ENCODE measurements around the gene NTRK2.

The NTRK2 gene

GRCh38 chr9:84815554-84815953 lies 146.0 kb downstream of the NTRK2 start:
- no peak for DNase-seq (ENCODE audit: low read depth in 1 of 2, low spot score in 1 of 2)

- DNase-seq (ENCODE audit: low read depth in 1 of 2, low spot score in 1 of 2) = no peak
Observed at GRCh38 chr9:84817038-84817437, 147.5 kb downstream of the NTRK2 start.

- DNase-seq (ENCODE audit: low read depth in 1 of 2, low spot score in 1 of 2) = no peak
Observed at GRCh38 chr9:84818791-84819190, 149.3 kb downstream of the NTRK2 start.

GRCh38 chr9:84819491-84819991 lies 150.0 kb downstream of the NTRK2 start:
- DNase-seq (ENCODE audit: low read depth in 1 of 2, low spot score in 1 of 2) = no peak

GRCh38 chr9:84821431-84821830 lies 151.9 kb downstream of the NTRK2 start:
- no peak for DNase-seq (ENCODE audit: low read depth in 1 of 2, low spot score in 1 of 2)

- DNase-seq (ENCODE audit: low read depth in 1 of 2, low spot score in 1 of 2) = no peak
Observed at GRCh38 chr9:84822589-84823233, 153.2 kb downstream of the NTRK2 start.

GRCh38 chr9:84823421-84824271 lies 154.1 kb downstream of the NTRK2 start:
- DNase-seq (ENCODE audit: low read depth in 1 of 2, low spot score in 1 of 2) = no peak

GRCh38 chr9:84827216-84827765 lies 157.8 kb downstream of the NTRK2 start:
- DNase-seq (ENCODE audit: low read depth in 1 of 2, low spot score in 1 of 2) = no peak

GRCh38 chr9:84828046-84828445 lies 158.5 kb downstream of the NTRK2 start:
- no peak for DNase-seq (ENCODE audit: low read depth in 1 of 2, low spot score in 1 of 2)

GRCh38 chr9:84829471-84829870 lies 159.9 kb downstream of the NTRK2 start:
- no peak for DNase-seq (ENCODE audit: low read depth in 1 of 2, low spot score in 1 of 2)

GRCh38 chr9:84829997-84830696 lies 160.6 kb downstream of the NTRK2 start:
- no peak for DNase-seq (ENCODE audit: low read depth in 1 of 2, low spot score in 1 of 2)

GRCh38 chr9:84831377-84831776 lies 161.8 kb downstream of the NTRK2 start:
- DNase-seq (ENCODE audit: low read depth in 1 of 2, low spot score in 1 of 2) = no peak

- DNase-seq (ENCODE audit: low read depth in 1 of 2, low spot score in 1 of 2) = no peak
Observed at GRCh38 chr9:84832453-84832852, 162.9 kb downstream of the NTRK2 start.

- no peak for DNase-seq (ENCODE audit: low read depth in 1 of 2, low spot score in 1 of 2)
Observed at GRCh38 chr9:84834426-84834825, 164.9 kb downstream of the NTRK2 start.

GRCh38 chr9:84835745-84836144 lies 166.2 kb downstream of the NTRK2 start:
- no peak for DNase-seq (ENCODE audit: low read depth in 1 of 2, low spot score in 1 of 2)

GRCh38 chr9:84838879-84839278 lies 169.3 kb downstream of the NTRK2 start:
- DNase-seq (ENCODE audit: low read depth in 1 of 2, low spot score in 1 of 2) = no peak

GRCh38 chr9:84839541-84839940 lies 170.0 kb downstream of the NTRK2 start:
- DNase-seq (ENCODE audit: low read depth in 1 of 2, low spot score in 1 of 2) = no peak

- DNase-seq (ENCODE audit: low read depth in 1 of 2, low spot score in 1 of 2) = no peak
Observed at GRCh38 chr9:84841931-84842330, 172.4 kb downstream of the NTRK2 start.

GRCh38 chr9:84843175-84843824 lies 173.8 kb downstream of the NTRK2 start:
- no peak for DNase-seq (ENCODE audit: low read depth in 1 of 2, low spot score in 1 of 2)

- DNase-seq (ENCODE audit: low read depth in 1 of 2, low spot score in 1 of 2) = no peak
Observed at GRCh38 chr9:84845956-84846900, 176.7 kb downstream of the NTRK2 start.
